ENCODE data around the gene RNF14. TPM values are rescaled to one million over a fixed set of nuclear protein-coding genes. Genes with fewer than 3 reads are reported as not detected.

RNF14 gene
- total and polyA plus RNA-seq, 2 donors (not counting 3 experiments of a cell fraction or from before 2014, with no cell fraction given): 23.5 to 55.9 TPM

- Histone ChIP-seq H3K9me1 (replicated peaks; ENCODE audit: control insufficient read depth, extremely low read depth, insufficient read depth, low read length) (no peaks in the 10 kb centered on the region), H3K79me2 (ENCODE audit: control insufficient read depth, insufficient read depth, low read length) (no peaks in the 10 kb centered on the region), H3K4me2 (ENCODE audit: insufficient read depth, low read length) (no peak overlapping the region), H2AFZ (ENCODE audit: low read depth, low read length) (no peak overlapping the region), H3K9ac (replicated peaks; ENCODE audit: extremely low read depth, insufficient read depth, low read length) (no peak overlapping the region), H3K4me3 (replicated peaks in 1 of 3; ENCODE audit: insufficient read depth in 1 of 3, low read depth in 1 of 3, low read length in 3 of 3) (no peak overlapping the region), H3K4me1 (ENCODE audit: control insufficient read depth, extremely low read depth, insufficient read depth, low read length) (peaks cover 27% of the 10 kb centered on the region), H3K27ac (ENCODE audit: insufficient read depth, low read depth, low read length) (no peak overlapping the region), H4K20me1 (replicated peaks; ENCODE audit: control insufficient read depth, extremely low read depth, insufficient read depth, low read length) (no peaks in the 10 kb centered on the region), H3K36me3 (ENCODE audit: control insufficient read depth in 2 of 2, extremely low read depth in 1 of 2, insufficient read depth in 2 of 2, low read length in 2 of 2) (peaks cover 0 to 11% of the 10 kb centered on the region in 2 experiments), H3K9me3 (replicated peaks; ENCODE audit: control insufficient read depth, insufficient read depth, low read length) (no peaks in the 10 kb centered on the region), H3K27me3 (ENCODE audit: control insufficient read depth in 2 of 2, insufficient read depth in 2 of 2, low read length in 2 of 2) (no peaks in the 10 kb centered on the region)
- DNase-seq (ENCODE audit: low read depth, low spot score) (no peak), FAIRE-seq (no peak)
- BruUV-seq (replicated peaks): no TSS peak
- TF ChIP-seq GATA2 (IDR thresholded peaks at IDR 0.05; ENCODE audit: insufficient read depth, insufficient read length, low read depth, low read length): no peak
- TF ChIP-seq MYC (IDR thresholded peaks at IDR 0.05; ENCODE audit: low read depth, low read length): no peak
- TF ChIP-seq EZH2 (IDR thresholded peaks at IDR 0.05; ENCODE audit: borderline replicate concordance, low read depth, low read length, severe bottlenecking): no peak
- no peak for TF ChIP-seq MAX (IDR thresholded peaks at IDR 0.05; ENCODE audit: insufficient read depth, insufficient read length)
- no peak for TF ChIP-seq FOS (IDR thresholded peaks at IDR 0.05; ENCODE audit: borderline replicate concordance, insufficient read depth, low read length)
- no peak for TF ChIP-seq JUN (IDR thresholded peaks at IDR 0.05; ENCODE audit: borderline replicate concordance, insufficient read depth, insufficient read length, low read depth)
- no peak for TF ChIP-seq POLR2AphosphoS5 (IDR thresholded peaks at IDR 0.05; ENCODE audit: insufficient read depth, low read depth, low read length)
- no peak for TF ChIP-seq POLR2A (IDR thresholded peaks at IDR 0.05; ENCODE audit: low read depth, low read length)
- no peak for TF ChIP-seq CTCF (IDR thresholded peaks at IDR 0.05; ENCODE audit: extremely low read depth in 1 of 2, insufficient read depth in 1 of 2, low read depth in 1 of 2, low read length in 2 of 2)
- ChIA-PET CTCF (interaction anchor here (0.9 to 10.0 kb wide), 2 partner anchors 131 to 133 kb away, joined by 3 to 122 read pairs; no protein-coding TSS in a partner anchor), POLR2A (interaction anchor here (0.7 kb wide), 1 partner anchor 22 kb away, joined by 3 read pairs; no protein-coding TSS in a partner anchor)
- dilution Hi-C loops (cut with MboI; ENCODE audit: extremely low pct_ligation_motif_present, low sequenced_read_pairs): no loop called here
- intact Hi-C loops (cut with micrococcal nuclease): loop anchor here (5.0 to 10.0 kb wide), 3 partner anchors 315 to 345 kb away; partner anchors contain the start of genes ARAP3 and SPRY4
Observed at GRCh38 chr5:142009886-142010285, 41.0 kb downstream of the RNF14 start.

Measured in endothelial cell of umbilical vein (primary cell).